Ovary (tissue), 9 donors: ENCODE measurements around the gene ASPA. TPM values are rescaled to one million over a fixed set of nuclear protein-coding genes. Genes with fewer than 3 reads are reported as not detected.

Experiments used
- DNase-seq, 5 donors: peaks; one replicate each; pipeline ENCODE4 v3.0.0-alpha.2; 2019 to 2020
- H3K27ac ChIP-seq, 2 donors: fragments of 200-600 bp; one replicate each; pipeline versions ENCODE4 v1.5.1 to v1.8.0; 2019 to 2022
- H3K27me3 ChIP-seq: fragments of 200-600 bp; one replicate; pipeline ENCODE4 v1.8.0; 2022
- H3K36me3 ChIP-seq: fragments of 200-600 bp; sonication (generic); one replicate; pipeline ENCODE4 v1.5.1; 2019
- H3K4me1 ChIP-seq: one replicate; pipeline ENCODE4 v1.8.1; 2013; ENCODE audit warnings: mild to moderate bottlenecking, moderate library complexity; ENCODE audit not compliant: insufficient read depth
- H3K4me3 ChIP-seq: fragments of 200-600 bp; sonication (generic); one replicate; pipeline ENCODE4 v1.5.1; 2017
- H3K9me3 ChIP-seq, 2 donors: fragments of 200-600 bp in 1 of 2; sonication (generic) in 1 of 2; one replicate each; pipeline versions ENCODE4 v1.5.1 to v1.8.1; 2013 to 2019; ENCODE audit warnings: mild to moderate bottlenecking in 1 of 2, moderate library complexity in 1 of 2
- EP300 ChIP-seq: sonication (generic); formaldehyde crosslinking; IDR thresholded peaks from one replicate; pipeline ENCODE4 v1.6.1; 2017; ENCODE audit warnings: antibody characterized with exemption
- POLR2A ChIP-seq: fragments of 450-650 bp; IDR thresholded peaks from one replicate; pipeline ENCODE4 v1.6.1; 2017; ENCODE audit warnings: antibody characterized with exemption, mild to moderate bottlenecking, moderate library complexity
- WGBS, 3 donors: extraction: QIAGEN DNeasy Blood & Tissue Kit in 1 of 3; methylation state at CpG; one replicate each; pipeline versions ENCODE4 v1.1.5 to v1.1.7; 2013 to 2017; 5-methylcytosine and 5-hydroxymethylcytosine counted together
- intact Hi-C, 4 donors: fragments of 100-400 bp; cut with DNase I; formaldehyde crosslinking; loops; one replicate each; pipeline versions ENCODE4 v1.11.0 to v1.15.1; 2022 to 2023
- polyA plus RNA-seq, 2 donors: library from polyadenylated mRNA; stranded (reverse); fragments of 200-250 nt in 1 of 2; fragments of 350-450 nt in 1 of 2; fragmentation: Illumina TruSeq in 1 of 2; extraction: RNeasy Lipid Tissue Mini Kit (QIAGEN cat#74804) in 1 of 2; gene quantifications; one replicate each; pipeline ENCODE4 v1.2.3, GENCODE V29; 2013 to 2014
- total RNA-seq, 7 donors: library from RNA; depleted of rRNA in 2 of 7; stranded (reverse); fragments of >200 nt in 2 of 7; fragmentation: NEBNext Ultra II Directional in 3 of 7; extraction: Animal tissue kit (Norgen Biotek cat#: 25700) in 3 of 7; gene quantifications; one replicate each; pipeline versions ENCODE4 v1.1.0 to v1.2.4, GENCODE V29; 2016 to 2023
- TF ChIP-seq, protein P1 (sequence below), 3 donors: fragments of 450-650 bp in 2 of 3; fragments of 200-600 bp in 1 of 3; IDR thresholded peaks; one replicate each; pipeline versions ENCODE4 v1.5.1 to v1.8.0; 2016 to 2022; ENCODE audit warnings: antibody characterized with exemption in 3 of 3, mild to moderate bottlenecking in 1 of 3
- donor health status: DM: no; HTN: no; CAD: no; lungs with moderate emphysema.
- donor health status: DM: no; HTN: no; CAD: no.
- donor health status: Bipolar disorder and iron deficiency.
- donor health status: DM: yes; HTN: yes; CAD: no.
- donor health status: DM: no; HTN: no; CAD: no.
- donor health status: DM: yes; HTN: yes; CAD: no.

ASPA gene
- total and polyA plus RNA-seq, 9 donors = 0.46 to 10.3 (median 2.9) TPM

DNA sequence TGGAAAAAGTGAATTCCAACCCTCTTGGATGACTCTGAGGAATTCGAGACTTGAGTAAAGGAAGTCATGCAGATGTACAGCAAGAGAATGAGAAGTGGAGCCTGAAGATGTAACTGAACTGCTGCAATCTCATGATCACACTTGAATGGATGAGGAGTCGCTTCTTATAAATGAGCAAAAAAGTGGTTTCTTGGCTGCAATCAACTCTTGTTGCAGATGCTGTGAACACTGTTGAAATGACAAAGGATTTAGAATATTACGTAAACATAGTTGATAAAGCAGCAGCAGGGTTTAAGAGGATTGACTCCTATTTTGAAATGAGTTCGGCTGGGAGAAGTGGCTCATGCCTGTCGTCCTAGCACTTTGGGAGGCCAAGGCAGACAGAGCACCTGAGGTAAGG is 25.5 kb downstream of the ASPA start:
- Histone ChIP-seq H3K27me3 (no peaks in the 10 kb centered on the region), H3K36me3 (no peaks in the 10 kb centered on the region), H3K27ac (no peak overlapping the region), H3K4me3 (no peak overlapping the region), H3K9me3 (no peaks in the 10 kb centered on the region), H3K4me1 (no peaks in the 10 kb centered on the region)
- no peak for TF ChIP-seq POLR2A
- TF ChIP-seq, protein P1, sequence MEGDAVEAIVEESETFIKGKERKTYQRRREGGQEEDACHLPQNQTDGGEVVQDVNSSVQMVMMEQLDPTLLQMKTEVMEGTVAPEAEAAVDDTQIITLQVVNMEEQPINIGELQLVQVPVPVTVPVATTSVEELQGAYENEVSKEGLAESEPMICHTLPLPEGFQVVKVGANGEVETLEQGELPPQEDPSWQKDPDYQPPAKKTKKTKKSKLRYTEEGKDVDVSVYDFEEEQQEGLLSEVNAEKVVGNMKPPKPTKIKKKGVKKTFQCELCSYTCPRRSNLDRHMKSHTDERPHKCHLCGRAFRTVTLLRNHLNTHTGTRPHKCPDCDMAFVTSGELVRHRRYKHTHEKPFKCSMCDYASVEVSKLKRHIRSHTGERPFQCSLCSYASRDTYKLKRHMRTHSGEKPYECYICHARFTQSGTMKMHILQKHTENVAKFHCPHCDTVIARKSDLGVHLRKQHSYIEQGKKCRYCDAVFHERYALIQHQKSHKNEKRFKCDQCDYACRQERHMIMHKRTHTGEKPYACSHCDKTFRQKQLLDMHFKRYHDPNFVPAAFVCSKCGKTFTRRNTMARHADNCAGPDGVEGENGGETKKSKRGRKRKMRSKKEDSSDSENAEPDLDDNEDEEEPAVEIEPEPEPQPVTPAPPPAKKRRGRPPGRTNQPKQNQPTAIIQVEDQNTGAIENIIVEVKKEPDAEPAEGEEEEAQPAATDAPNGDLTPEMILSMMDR (IDR thresholded peaks at IDR 0.05) = no peak
- no peak for TF ChIP-seq EP300
- intact Hi-C loops = no loop called here
- 48 to 62% (median 57%) methylated on average over 5 of the region's 5 CpGs for WGBS, 3 donors
- DNase-seq = no peak

DNA sequence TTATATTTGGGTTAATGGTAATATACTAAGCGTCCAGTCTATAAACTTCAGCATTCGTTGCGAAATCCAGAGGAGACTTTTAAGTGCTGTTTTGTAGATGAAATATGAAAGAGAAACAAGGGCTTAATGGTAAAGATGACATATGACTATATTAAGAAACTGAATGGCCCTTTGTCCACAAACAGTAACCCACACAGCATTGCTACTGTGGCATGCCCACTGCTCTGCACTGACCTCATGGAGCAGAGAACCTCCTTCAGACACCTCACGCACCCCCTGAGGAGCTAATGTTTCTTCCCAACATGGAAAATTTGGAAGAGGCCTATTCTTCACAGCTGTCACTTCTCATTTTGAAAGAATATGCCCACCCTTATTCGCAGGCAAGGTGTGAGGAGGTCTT is 26.7 kb downstream of the ASPA start:
- H3K4me3 ChIP-seq = no peak overlapping the region
- H3K4me1 ChIP-seq = no peaks in the 10 kb centered on the region
- intact Hi-C loops = no loop called here
- no peaks in the 10 kb centered on the region for H3K9me3 ChIP-seq
- H3K36me3 ChIP-seq = no peaks in the 10 kb centered on the region
- TF ChIP-seq POLR2A = no peak
- TF ChIP-seq, protein P1 (IDR thresholded peaks at IDR 0.05) = no peak
- no peak for TF ChIP-seq EP300
- H3K27ac ChIP-seq = no peak overlapping the region
- H3K27me3 ChIP-seq = no peaks in the 10 kb centered on the region
- no peak for DNase-seq
- 71 to 87% (median 73%) methylated on average over 4 to 5 of the region's 5 CpGs for WGBS, 3 donors

DNA sequence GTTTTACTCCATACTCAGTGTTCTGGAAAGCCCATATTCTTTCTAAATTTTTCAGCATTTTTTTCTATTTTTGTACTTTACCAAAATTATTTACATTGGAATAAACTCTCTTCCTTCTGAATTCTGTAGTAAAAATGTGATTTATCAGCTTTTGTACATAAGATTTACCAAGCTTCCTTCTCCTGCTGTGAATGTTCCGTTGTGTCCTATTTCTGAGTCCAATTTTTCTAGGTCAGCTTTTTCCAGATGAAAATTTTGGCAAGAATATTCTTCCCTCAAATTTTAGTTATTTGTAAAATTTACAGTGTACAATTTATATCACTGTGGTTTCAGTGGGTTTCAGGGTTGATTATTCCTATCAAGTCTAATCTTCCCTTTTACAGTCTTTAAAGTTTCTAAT is 27.5 kb downstream of the ASPA start:
- H3K4me3 ChIP-seq = no peak overlapping the region
- TF ChIP-seq EP300 (no peak), POLR2A (no peak)
- TF ChIP-seq, protein P1 (IDR thresholded peaks at IDR 0.05) = no peak
- no peak for DNase-seq
- no peaks in the 10 kb centered on the region for H3K27me3 ChIP-seq
- H3K36me3 ChIP-seq = no peaks in the 10 kb centered on the region
- intact Hi-C loops = no loop called here
- no peak overlapping the region for H3K27ac ChIP-seq
- no peaks in the 10 kb centered on the region for H3K4me1 ChIP-seq
- H3K9me3 ChIP-seq = no peaks in the 10 kb centered on the region
- 12 to 24% (median 17%) methylated on average over 1 of the region's 1 CpG for WGBS, 3 donors

DNA sequence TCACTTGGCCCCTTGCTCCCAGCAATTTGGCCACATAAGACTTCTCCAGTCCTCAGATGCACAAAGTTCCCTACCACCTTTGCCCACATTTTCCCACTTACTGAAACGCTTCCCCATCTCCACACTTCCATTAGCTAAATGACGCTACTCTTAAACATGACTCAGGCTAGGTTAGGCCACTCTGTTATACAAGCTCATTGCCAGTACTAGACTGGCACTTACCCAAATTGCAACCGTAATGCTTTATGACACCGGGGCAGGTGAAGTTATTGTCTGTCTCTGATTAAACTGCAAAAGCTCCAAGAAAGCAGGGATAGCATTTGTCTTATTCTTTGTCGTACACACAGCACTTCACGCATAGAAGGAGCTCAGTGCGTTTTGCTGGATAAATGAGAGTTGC is 29.2 kb downstream of the ASPA start:
- Histone ChIP-seq H3K4me1 (no peaks in the 10 kb centered on the region), H3K27me3 (no peaks in the 10 kb centered on the region), H3K36me3 (no peaks in the 10 kb centered on the region), H3K27ac (no peak overlapping the region), H3K9me3 (no peaks in the 10 kb centered on the region), H3K4me3 (no peak overlapping the region)
- 91 to 94% (median 94%) methylated on average over 7 of the region's 7 CpGs for WGBS, 3 donors
- DNase-seq = no peak
- TF ChIP-seq EP300 (no peak), POLR2A (no peak)
- TF ChIP-seq, protein P1 (IDR thresholded peaks at IDR 0.05) = no peak
- intact Hi-C loops = no loop called here

DNA sequence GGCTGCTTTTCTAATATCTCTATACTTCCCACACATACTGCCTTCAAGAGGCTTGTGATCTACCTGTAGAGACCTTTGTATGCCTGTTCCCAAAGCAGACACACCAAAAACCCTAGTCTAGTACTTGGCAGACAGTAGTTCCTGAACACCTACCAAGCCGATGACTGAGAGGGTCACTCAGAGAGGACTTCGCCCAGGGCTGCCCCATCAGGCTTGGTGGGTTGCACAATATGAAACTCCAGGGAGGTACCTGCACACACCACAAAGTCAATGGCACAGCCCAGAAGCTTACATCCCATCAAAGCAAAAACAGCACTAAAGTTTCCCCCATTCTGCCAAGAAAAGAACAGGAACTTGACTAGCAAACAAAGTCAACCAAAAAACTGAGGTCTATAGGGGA is 30.3 kb downstream of the ASPA start:
- Histone ChIP-seq H3K27ac (no peak overlapping the region), H3K36me3 (no peaks in the 10 kb centered on the region), H3K4me1 (no peaks in the 10 kb centered on the region), H3K9me3 (no peaks in the 10 kb centered on the region), H3K27me3 (no peaks in the 10 kb centered on the region), H3K4me3 (no peak overlapping the region)
- TF ChIP-seq POLR2A (no peak), EP300 (no peak)
- TF ChIP-seq, protein P1 (IDR thresholded peaks at IDR 0.05) = no peak
- no peak for DNase-seq
- 88 to 98% (median 91%) methylated on average over 2 of the region's 2 CpGs for WGBS, 3 donors
- intact Hi-C loops = no loop called here
